Activated CD4-positive, CD25-positive, alpha-beta regulatory T cell treated with anti-CD3 and anti-CD28 coated beads, Interleukin-2, amount 50 U/mL, for 16 hours (primary cell): Measurements from ENCODE around the gene OTOS.

ENCODE experiments used
- DNase-seq: peaks from one replicate; pipeline ENCODE4 v3.0.0-alpha.2; 2020; ENCODE audit warnings: low read depth, low spot score

OTOS gene

DNA sequence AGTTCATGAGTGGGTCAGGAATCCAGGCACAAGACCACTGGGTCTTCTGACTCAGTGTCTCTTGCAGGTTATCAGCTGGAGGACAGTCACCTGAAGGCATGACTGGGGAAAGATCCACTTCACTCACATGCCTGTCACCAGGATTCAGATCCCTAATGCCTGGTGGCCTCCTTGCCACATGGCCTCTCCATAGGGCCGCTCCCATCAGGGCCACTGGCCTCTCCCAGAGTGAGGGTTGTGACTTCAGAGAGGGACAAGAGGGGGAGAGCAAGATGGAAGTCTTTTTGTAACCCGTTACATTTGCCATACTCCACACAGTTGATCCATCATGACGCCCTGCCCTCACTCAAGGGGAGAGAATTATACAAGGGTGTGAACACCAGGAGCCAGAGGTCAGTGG, 13.0 kb upstream of the OTOS start:
- no peak for DNase-seq

DNA sequence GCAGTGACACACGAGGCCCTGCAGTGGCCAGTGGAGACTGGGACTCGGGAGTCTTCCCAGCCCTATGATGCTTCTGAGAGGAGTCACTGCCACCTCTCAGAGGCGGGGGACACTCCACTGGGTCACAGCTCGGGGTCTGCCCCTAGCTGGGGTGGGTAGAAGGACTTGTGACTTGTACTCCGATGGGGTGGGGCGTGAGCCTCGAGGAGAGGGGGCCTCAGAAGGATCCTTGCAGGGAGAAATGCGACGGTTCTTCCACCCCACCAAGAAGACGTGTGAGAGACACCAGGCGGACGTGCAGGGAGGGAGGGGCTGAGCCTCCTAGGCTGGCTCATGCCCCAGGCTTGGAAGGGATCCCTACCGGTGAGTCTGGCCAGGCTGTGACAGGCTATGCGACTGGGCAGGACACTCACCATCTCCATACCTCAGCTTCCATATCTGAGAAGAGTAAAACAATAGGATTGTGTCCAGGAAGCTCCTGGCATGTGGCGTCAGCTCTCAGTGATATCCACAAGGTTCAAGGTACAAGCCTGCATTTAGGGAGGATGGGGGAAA, 11.1 kb upstream of the OTOS start:
- DNase-seq = no peak

DNA sequence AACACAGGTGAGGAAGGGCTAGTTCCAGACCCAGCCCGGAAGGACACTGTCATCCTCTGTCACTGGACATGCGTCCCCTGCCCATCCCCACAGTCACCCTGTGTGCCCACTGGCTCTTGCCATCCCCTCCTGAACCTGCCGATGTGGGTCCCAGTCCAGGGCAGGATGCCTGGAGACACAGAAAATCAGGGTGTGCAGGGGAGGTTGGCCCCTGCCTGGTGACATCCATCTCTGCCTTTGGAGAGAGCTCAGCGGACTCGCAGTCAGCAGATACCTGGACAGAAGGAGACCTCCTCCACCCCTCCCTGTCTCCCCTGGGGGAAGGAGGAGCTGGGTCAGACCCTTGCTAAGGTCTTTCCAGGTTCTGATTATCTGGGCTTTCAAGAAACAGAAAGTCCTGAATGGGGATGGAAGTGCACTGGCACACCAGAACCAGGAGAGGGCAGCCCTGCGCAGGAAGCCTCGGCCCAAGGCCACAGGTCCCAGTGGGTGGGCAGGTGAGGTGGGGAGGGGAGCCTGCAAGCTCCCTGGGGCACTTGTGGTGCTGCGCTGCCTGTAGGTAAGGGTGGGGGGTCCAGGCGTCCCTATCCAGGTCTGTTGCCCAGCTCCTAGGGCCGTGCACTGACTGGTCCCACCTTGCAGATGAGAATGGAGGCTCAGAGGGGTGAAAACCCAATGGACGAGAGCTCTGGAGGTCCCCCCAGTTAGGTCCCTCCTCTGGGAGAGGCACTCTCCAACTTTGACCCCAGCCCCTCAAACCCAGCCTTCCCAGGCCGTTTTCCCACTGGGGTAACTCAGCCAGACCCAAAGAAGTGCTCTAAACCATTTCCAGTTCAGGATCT, 9.7 kb upstream of the OTOS start:
- DNase-seq = no peak

DNA sequence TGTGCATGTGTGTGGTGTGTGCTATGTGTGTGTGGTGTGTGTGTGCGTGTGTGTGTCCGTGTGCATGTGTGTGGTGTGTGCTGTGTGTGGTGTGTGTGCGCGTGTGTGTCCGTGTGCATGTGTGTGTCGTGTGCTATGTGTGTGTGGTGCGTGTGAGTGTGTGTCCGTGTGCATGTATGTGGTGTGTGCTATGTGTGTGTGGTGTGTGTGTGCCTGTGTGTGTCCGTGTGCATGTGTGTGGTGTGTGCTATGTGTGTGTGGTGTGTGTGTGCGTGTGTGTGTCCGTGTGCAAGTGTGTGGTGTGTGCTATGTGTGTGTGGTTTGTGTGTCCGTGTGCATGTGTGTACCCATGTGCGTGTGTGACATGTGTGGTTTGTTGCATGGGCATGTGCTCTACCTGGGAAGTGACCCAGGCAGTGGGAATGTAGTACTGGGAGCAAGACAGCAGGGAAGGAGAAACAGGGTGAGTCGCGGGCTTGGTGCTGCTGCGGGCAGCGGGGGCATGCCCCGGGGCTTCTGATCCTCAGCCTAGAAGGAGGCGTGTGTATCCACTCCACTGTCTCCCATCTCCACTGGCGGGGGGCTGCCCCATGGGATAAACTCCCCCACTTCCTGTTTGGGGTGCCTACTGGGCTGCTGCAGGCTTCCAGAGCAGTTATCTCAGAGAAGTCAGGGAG, 7.6 kb upstream of the OTOS start:
- DNase-seq = no peak

DNA sequence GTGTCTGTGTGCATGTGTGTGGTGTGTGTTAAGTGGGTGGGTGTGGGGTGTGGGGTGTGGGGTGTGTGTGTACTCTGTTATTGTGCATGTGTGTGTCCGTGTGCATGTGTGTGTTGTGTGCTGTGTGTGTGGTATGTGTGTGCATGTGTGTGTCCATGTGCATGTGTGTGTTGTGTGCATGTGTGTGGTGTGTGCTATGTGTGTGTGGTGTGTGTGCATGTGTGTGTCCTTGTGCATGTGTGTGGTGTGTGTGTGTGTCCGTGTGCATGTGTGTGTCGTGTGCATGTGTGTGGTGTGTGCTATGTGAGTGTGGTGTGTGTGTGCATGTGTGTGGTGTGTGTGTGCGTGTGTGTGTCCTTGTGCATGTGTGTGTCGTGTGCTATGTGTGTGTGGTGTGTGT, 6.9 kb upstream of the OTOS start:
- DNase-seq = no peak

DNA sequence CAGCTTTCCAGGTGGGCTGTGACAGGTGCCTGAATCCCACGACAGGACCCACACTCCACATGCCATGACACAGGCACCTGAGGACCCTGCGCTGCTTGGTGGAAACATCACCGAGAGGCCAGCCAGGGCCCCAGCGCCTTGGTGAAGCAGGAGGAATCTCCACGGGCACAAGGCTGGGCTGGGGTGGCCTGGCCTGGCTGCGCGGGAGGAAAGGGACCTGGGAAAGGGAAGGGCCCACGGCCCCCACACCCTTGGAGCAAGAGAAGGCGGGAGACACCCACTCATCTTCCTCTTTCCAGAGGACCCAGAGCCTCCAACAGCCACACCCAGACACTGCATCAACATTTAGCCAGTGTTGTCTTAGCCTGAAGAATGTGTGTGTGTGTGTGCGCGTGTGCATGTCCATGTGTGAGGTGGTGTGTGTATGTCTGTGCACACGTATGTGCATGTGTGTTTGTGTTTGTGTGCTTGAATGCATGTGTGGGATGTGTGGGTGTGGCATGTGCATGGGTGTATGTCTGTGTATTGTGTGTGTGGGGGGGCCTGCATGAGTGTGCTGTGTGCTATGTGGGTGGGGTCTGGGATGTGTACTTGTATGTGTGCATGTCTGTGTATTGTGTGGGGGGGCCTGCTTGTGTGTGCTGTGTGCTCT, 6.3 kb upstream of the OTOS start:
- no peak for DNase-seq

DNA sequence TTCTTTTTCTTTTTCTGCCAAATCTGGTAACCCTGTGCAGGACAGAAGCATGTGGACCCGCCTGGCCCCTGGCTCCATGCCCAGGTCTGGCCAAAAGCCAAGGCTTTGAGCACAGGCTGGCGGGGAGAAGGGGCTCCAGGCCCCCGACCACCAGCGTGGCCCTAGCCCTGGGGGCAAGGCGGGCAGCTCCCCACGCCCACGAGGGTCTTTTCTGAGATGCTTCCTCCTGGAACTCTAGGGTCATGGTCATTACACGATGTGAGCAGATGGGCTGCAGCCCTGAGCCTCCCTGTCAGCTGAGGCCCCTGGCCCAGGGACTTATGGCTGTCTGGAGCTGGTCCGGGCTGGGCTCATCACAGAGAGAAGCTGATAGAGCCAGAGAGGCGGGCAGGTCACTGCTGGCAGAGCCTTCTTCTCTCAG, 5.7 kb upstream of the OTOS start:
- DNase-seq = no peak

DNA sequence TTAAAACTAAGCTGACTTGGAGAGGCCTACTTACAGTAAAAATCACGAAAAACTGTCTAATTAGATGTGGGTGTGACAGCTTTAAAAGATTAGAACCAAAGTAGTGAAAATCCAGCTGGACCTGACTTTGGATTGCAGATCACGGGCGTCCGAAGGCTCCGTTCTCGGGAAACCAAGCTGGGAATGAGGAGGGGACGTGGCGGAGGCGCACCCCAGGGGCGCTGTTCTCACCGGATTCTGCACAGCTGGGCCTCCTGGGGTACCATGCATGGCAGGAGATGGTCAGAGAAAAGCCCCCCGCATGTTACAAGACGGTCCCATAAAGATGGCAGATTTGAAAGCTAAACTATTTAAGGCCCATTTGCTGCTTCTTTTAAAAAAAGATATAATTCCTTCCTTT, 5.0 kb upstream of the OTOS start:
- DNase-seq = no peak

DNA sequence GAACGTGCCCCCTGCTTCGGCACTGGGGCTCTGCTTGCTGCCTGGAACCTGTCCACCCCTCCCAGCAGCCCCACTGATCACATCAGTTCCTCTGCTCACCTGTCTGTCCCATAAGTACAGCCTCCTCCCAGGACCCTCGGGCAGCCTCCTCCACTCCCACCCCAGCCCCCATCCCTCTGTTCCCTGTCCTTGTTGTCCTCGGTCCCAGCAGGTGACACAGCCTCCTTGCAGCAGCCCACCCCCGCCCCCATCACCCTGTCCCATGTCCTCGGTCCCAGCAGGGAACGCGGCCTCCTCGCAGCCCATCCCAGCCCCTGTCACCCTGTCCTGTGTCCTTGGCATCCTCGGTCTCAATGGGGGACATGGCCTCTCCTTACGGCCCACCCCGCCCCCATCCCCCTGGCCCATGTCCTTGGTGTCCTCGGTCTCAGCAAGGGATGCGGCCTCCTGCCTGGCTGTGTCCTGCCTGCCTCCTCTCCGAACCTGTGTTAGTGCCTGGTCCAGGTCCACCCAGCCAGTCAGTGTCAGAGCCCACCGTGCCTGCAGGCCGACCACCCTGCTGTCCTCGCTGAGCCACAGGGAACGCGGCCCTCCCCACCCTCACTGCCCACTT, 4.3 kb upstream of the OTOS start:
- no peak for DNase-seq

DNA sequence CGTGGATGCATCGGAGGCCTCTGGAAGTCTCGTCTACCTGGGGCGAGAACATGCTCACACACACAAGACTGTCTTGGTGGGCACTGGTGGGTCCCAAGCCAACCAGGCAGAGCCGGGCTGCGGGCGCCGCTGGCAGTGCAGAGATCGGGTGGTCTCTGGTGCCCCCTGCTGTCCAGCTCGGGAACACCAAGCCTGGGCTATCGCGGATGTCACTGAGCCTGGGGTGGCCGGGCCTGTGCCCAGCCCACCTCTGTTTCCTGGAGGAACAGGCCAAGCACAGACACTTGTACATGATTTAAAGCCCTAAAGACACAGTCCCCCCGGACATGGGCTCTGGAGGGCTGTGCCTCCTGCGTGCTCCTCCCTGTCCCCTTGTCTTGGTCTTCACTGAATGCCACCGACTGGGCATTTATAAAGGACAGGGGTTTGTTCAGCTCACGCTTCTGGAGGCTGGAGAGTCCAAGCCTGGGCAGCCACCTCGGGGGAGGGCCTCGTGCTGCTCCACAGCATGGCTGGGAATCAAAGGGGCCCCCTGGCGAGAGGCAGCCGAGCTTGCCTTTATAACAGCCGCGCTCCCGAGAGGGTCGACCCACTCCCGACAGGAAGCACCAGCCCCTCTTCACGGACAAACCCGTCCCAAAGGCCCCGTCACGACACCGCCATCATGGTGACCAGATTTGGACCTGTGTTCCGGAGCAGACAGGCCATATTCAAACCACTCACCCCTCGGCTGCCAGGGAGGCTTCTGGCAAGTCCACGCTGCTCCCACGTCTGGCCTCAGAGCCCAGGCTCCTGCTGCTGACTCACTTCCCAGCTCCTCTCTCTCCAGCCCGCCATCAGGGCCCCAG, 3.6 kb upstream of the OTOS start:
- peak; percentile 62 for DNase-seq

DNA sequence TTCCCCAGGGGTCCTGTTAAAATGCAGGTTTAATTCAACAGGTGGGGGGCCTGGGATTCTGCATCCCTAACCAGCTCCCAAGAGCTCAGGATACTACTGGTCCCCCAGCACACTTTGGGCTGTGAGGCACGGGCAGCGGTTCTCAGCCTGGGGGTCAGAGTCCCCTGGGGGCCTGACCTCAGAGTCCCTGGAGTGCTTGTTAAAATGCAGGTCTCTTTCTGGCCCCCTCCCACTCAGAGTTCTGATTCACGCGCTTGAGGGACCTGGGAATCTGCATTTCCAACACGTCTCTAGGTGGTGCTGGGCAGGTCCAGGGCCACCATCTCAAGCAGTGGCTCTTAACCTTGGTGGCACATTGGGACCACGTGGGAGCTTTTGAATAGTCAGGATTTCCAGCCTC, 2.8 kb upstream of the OTOS start:
- DNase-seq = no peak

DNA sequence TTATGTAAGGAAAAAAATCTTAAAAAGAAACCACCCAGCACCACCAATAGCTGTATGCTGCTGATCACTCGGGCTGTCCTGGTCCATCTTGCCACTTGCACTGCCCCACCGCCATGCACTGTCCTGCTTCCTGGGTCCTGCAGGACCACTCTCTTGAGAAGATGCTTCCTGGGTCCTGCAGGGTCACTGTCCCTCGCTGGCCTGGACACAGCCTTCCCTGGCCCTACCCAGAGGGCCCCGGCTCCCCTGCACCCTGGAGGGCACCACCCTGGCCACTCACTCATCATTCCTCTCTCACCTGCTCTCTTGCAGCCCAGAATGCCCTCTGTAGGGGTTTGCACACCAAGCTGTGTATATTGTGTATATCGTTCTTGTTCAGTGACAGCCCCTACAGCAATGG, 2.4 kb upstream of the OTOS start:
- no peak for DNase-seq

DNA sequence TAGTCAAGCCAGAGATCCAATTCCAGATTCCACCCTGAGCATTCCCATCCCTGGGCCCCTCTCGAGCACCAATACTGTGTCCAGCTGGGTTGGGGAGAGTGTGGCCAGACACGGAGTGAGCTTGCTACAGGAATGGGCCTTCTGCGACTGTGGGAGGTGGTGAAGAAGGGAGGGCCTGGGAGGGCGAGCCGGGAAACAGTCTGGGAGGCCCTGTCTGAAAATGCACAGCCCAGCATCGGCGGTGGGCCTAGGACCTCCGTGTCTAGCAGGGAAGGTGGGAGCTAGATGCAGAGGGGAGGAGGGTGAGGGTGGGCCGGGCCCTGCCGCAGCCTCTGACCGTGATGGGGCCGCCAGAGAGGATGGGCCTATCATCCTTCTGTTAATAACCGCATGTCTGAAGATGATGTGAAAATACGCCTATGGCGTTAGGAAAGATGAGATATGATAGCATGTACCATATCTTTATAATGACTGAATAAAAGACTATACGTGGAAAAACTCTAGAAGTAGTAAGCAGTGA, 1.9 kb upstream of the OTOS start:
- DNase-seq = no peak

DNA sequence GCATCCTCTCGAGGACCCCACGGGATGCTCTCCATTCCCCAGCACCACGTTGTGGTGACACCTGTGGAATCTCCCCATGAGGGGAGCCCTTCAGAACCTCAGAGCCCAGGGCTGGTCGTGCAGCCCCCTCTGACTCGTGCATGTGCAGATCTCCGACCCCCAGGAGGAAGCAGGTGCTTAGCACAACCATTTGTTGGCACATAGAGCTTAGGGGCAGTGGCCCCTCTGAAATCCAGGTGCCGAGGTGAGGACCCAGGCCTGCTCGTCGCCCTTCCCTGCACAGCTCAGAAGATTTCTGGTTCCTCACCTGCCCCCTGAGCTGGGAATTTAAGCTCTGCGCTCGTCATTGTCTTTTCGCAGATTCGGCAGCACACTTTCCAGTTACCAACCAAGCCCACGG, 1.3 kb upstream of the OTOS start:
- no peak for DNase-seq

DNA sequence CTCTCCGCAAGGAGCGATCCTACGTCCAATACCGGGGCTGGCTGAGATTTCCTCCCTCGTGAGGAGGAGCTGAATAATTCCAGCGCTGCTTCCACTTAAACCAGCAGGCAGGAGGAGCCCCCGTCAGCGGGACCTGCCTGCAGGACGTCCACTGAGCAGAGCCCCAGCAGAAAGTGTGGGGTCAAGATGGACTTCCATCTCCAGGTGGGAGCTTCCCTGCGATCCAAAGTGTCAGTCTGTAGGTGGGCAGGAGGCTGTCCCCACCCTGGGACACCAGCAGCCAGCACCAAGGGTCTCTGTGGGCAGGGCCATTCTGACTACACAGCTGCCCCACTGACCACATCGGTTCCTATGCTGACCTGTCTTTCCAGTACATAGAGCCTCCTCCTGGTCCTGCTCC, 462 bp upstream of the OTOS start:
- DNase-seq = no peak

DNA sequence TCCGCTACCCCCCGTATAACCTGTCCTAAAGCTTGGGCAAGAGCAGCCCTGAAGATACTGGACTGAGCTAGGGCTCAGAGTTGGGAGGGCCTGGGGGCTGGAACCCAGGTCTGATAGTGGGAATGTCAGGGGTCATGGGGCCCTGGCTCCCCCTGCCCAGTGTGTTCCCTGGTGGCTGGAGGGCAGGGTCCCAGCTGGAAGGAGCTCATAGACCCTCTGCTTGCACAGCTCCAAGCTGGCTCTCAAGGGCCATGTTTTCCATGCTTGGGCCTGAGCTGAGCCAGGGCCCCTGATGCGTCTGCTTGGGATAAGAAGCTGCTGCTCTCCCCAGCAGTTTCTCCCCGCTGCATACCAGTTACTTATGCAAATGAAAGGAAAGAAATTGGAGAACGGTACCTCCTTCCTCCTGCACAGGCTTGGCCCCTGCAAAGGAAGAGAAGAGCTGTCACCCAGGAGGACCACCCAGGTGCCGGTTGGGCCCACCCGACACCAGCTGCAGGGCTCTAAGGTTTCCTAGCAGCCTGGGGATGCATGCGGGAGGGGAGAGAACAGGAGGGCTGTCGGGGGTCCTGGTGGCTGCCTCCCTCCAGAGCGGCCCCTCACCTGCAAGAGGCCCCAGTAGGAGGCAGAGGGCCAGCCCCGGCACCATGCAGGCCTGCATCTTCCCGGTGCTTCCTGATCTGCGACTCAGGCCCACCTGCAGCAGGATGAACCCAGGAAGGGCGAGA, 628 bp downstream of the OTOS start:
- no peak for DNase-seq

DNA sequence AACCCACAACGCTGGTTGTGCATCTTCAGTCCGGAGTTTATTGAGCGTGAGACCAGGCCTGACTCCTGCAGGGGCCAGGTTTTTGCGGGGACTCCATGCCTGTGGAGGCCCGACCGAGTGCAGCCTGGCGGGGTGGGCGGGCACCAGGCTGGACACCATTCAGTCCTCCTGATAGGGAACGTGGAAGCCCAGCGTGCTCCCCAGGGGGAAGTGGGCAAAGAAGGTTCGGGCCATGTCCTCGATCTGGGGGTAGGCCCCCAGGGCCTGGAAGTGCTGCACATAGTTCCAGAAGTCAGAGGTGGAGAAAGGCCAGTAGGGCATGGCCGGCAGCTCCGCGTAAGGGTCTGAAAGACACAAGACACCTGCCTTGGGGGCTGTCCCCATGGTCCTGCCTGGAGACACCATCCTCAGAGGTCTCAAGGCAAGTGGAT, 1.4 kb downstream of the OTOS start:
- no peak for DNase-seq

DNA sequence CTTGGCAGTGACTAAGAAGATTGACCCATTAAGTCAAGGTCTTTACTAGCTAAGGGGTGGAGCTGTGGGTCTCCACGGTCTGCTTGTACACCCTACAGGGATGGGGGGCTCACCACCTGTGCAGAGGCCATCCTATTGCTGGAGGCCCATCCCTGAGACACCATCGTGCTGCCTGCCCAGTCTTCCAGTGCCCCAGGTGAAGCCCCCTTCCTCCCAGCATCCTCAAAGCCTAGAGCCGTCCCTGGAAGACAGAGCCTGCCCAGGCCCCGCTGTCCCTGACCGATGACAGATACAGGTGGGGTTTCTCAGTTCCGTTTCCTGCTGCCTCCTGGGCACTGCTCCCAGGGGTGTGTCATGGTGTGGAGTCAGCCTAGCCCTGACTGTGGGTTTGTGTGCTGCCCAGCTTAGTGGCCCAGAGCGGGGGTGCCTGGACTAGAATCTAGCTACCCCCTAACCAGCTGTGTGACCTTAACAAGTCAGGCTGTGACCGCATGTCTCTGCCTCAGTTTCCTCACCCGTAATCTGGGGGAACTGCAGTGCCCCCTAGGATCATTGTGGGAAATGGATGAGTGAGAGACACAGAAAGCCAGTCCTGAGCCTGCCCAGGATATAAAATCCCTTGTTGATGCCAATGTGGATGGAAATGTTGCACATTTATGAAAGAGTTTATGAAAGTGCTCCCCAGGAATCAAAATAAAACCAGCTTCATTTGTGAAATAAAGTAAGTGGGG, 2.0 kb downstream of the OTOS start:
- DNase-seq = no peak

DNA sequence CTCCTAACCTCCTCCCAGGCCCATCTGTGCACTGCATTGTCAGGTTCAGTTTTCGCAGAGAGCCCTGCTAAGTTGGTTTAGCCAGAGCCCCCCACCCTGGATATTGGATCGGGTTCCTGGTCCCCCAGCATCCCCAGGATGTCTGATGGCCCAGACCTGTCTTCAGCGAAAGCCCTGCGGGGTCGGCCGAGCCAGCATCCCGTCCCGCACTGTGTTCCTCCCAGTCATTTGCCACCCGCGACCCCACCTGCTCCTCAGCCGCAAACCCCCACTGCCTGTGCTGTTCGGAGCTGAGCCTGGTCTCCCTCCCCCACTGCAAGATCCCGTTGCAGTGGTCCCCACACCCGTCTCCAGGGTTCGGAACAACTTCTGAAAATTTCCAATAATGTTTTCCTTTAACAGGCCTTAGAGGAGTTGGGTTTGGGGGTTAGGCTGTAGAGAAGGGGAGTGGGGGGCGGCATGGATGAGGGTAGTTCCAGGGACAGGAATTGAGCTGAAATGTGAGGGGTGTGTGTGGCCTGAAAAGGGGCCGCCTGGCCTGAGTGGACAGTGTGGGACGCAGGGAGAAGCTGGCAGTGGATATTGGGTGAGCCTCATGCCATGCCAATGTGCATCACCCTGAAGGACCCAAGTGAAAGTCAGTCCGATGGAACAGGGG, 2.7 kb downstream of the OTOS start:
- no peak for DNase-seq
